Suprapubic skin (tissue), 4 donors: ENCODE data around the gene ZFYVE28.

Experiments used
- EP300 ChIP-seq: sonication (generic); formaldehyde crosslinking; IDR thresholded peaks from one replicate; pipeline ENCODE4 v1.6.1; 2017; ENCODE audit warnings: antibody characterized with exemption
- POLR2A ChIP-seq, 2 donors: fragments of 450-650 bp; IDR thresholded peaks; one replicate each; pipeline ENCODE4 v1.6.1; 2017; ENCODE audit warnings: antibody characterized with exemption in 2 of 2, mild to moderate bottlenecking in 2 of 2, moderate library complexity in 2 of 2
- POLR2AphosphoS5 ChIP-seq, 3 donors: sonication (generic); formaldehyde crosslinking; IDR thresholded peaks; one replicate each; pipeline ENCODE4 v1.6.1; 2017; ENCODE audit warnings: antibody characterized with exemption in 3 of 3
- TF ChIP-seq, protein P1 (sequence below), 2 donors: fragments of 200-600 bp in 1 of 2; fragments of 450-650 bp in 1 of 2; sonication (generic) in 1 of 2; IDR thresholded peaks; one replicate each; pipeline ENCODE4 v1.5.1; 2016 to 2019; ENCODE audit warnings: antibody characterized with exemption in 2 of 2, mild to moderate bottlenecking in 1 of 2, moderate library complexity in 1 of 2

DNA sequence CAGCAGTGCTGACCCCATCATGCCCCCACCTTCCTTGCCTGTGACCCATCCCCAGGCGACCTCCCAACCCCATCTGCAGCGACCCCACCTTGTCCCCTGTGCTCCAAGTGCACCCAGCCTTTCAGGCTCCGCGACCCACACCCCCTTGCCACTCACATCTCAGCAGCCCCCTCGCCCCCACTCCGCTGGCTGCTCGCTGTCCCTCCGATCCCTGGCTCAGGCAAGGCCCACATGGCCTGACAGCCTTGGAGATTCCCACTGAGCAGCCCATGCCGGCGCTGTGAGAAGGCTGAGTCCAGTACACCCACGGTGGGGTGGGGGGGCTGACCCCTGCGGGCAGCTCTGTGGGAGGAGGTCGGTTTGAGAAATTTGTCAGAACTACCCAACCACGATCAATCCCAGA lies 9.1 kb downstream of the ZFYVE28 start:
- TF ChIP-seq POLR2A (IDR thresholded peaks at IDR 0.05) (no peak), POLR2AphosphoS5 (IDR thresholded peaks at IDR 0.05) (no peak), EP300 (no peak)
- TF ChIP-seq, protein P1, sequence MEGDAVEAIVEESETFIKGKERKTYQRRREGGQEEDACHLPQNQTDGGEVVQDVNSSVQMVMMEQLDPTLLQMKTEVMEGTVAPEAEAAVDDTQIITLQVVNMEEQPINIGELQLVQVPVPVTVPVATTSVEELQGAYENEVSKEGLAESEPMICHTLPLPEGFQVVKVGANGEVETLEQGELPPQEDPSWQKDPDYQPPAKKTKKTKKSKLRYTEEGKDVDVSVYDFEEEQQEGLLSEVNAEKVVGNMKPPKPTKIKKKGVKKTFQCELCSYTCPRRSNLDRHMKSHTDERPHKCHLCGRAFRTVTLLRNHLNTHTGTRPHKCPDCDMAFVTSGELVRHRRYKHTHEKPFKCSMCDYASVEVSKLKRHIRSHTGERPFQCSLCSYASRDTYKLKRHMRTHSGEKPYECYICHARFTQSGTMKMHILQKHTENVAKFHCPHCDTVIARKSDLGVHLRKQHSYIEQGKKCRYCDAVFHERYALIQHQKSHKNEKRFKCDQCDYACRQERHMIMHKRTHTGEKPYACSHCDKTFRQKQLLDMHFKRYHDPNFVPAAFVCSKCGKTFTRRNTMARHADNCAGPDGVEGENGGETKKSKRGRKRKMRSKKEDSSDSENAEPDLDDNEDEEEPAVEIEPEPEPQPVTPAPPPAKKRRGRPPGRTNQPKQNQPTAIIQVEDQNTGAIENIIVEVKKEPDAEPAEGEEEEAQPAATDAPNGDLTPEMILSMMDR (IDR thresholded peaks at IDR 0.05) = no peak
